ENCODE measurements around the gene PAX9.
A peak's percentile ranks its signal among the peaks of the same experiment; 100 is the strongest.

PAX9 gene

GRCh38 chr14:36661506-36662257 lies at the start of gene PAX9:
TSS of gene PAX9 (plus strand) at chr14:36661860. CDS start at chr14:36662090, 230 bp downstream.
- DNase-seq: peak; percentile 35

DNA sequence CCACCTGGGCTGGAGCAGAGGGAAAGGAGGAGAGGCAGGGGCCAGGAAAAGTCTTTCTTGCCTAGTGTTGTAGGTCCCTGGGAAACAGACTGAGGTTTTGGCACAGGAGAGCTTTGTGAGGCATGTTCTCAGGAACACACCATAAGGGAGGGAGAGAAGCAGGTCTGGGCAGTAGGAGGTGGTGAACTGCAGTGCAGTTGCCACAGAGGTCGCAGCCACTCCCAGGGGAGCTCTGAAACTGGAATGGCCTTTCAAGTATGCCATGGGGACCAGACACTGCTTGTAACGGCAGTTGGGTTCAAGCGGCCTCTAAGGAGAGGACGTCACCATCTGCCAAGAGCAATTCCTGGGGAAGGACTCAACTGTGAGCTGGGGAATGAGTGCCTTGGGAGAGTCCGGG lies 43.8 kb upstream of the PAX9 start:
- DNase-seq: no peak

- DNase-seq: no peak
These were observed 43.0 kb upstream of the PAX9 start for GRCh38 chr14:36618641-36619040.

DNA sequence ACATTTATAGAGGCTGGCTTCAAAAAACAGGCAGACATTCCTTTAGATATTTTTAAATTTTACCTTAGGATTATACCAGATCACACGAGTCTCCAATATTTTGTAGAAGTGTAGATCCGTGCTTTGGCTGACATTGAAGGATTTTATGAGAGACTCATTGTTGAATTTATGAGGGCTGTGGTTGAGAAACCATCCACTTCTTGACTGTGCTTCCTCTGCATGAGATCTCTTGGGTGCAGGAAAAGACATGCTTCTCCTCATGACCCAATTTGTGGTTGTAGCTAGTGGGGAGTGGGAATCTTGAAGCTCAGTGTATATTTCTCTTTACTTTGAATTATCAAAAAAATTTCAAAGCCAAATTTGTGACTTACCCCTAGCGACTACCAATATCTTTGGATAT lies 42.5 kb upstream of the PAX9 start:
- DNase-seq: no peak

DNA sequence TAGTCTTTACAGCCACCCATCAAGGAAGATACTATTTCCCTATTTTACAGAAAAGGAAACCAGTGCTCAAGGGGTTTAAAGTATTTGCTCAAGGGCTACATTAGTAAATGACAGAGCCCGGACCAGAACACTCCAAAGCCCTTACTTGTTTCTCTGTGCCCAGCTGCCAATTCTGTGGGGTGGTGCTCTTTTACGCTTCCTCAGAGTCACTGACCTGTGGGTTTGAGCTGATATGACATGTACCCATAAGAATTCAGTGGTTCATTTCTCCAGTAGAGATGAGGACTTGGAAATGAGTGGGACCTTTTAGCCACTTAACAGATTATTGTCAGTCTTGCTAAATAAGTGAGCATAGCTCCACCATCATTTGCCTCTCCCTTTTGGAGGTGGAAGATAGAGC lies 41.8 kb upstream of the PAX9 start:
- DNase-seq: no peak

DNA sequence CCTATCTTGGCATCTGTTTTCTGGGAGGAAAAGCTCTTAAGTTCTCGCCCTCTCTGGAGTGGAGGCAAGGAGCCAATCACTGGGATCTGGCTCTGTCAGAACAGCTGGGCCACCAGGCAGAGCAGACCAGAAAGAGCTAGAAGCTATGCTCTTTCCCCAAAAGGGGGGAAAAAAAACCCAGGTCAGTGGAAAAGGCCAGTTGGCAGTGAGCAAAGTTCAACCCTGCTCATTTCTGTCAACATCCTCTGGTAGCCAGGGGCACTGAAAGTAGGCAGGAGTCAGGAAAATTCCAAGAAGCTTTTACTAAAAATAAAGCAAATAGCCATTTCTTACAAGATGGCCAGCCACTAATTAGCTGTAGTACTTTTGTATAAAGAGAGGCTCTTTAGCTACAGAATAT lies 36.6 kb upstream of the PAX9 start:
- DNase-seq: no peak

GRCh38 chr14:36625436-36625835 lies 36.2 kb upstream of the PAX9 start:
- DNase-seq: no peak

- DNase-seq: no peak
These were observed 35.5 kb upstream of the PAX9 start for GRCh38 chr14:36626151-36626550.

GRCh38 chr14:36627981-36628380 lies 33.7 kb upstream of the PAX9 start:
- no peak for DNase-seq

DNA sequence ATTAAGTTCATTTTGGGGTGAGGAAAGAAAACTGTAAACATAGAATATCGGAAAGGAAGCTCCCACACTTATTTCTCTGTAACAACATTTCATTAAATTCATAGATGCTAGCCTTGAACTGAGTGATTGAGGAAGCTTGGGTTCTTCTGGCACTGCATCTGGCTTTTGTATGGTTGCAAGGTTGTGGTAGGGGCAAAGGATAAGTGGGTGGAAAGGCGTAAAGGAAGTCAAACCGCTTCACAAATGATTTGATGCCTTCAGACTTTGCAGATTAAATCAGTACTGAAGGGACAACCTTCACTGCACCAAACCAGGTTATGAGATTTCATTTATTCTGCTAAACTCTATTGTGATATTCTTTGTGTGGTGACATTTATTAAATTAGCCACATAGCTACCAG lies 28.1 kb upstream of the PAX9 start:
- no peak for DNase-seq

GRCh38 chr14:36646664-36647416 lies 14.8 kb upstream of the PAX9 start:
- DNase-seq: no peak

GRCh38 chr14:36647417-36647823 lies 14.2 kb upstream of the PAX9 start:
- no peak for DNase-seq

DNA sequence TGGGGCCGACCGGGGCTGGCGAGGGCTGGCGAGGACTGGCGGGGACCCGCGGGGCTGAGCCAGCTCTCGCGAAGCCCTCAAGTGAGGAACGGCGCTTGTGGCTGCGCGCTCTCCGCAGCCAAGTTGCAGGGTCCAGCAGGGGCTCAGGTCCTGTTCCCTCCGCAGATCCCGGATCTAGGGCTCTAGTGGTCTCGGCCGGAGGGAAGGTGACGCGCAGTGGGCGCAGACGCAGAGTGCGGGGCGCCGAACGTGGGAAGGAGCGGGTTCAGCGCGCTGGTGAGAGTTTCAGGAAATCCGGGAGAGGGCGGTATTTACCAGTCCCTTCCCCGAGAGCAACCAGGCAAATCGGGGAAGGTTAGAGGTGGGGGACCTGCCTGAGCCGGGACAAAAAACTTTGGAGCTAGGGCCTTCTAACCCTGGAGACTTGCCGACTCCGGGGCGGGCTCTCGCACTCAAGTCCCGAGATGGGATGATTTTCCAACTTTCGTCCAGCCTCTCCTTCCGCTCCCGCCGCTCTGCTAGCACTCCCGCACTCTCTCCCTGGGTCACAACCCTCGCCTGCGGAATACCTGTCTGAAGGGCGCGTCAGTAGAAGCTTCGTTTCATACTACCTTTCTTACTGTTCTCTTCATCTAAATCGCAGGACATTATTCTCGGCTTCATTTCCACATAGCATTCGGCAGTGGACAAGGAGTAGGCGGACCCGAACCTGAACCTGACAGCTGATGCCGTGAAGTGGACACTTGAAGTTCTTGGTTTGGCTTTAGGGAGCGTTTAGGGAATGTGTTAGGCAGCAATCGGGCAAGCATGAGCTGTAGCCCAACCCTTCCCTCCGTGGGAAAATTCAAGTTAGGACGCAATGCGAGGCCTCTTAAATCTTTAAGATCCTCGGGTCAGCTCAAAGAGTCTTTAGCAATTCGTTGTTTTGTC lies 13.6 kb upstream of the PAX9 start:
- DNase-seq: no peak

DNA sequence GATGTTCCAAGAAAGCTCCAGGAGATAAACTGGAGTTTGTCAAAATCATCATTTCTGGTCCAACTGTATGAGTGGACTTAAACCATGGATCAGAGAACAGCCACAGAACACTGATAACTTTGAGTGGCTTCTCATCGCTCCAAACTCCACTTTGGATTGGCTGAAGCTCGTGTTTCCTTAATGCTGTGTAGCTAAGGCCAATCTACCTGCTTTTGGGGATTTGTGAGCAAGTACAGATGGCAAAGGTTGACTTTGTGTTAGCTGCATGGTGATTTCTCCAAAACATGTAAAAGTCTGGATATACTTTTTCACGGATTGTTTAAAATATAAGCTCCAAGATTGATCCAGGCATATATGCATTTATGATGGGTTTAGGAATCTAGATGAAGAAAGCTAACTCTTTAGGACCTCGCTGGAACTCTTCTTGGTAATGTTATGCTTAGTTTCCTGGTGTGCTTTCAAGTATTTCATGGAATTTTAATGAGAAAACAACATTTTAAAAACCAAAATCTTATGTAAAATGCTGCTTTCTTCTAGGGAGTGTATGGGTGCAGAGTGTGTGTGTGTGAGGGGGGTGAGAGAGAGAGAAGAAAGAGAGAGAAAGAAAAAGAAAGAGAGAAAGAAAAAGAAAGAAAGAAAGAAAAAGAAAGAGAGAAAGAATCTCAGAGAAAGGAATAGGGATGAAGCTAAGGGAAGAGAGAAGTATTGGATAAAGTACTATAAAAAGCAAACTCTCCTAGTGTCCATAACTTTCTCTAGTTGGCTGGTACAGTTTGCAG lies 11.6 kb upstream of the PAX9 start:
- no peak for DNase-seq

DNA sequence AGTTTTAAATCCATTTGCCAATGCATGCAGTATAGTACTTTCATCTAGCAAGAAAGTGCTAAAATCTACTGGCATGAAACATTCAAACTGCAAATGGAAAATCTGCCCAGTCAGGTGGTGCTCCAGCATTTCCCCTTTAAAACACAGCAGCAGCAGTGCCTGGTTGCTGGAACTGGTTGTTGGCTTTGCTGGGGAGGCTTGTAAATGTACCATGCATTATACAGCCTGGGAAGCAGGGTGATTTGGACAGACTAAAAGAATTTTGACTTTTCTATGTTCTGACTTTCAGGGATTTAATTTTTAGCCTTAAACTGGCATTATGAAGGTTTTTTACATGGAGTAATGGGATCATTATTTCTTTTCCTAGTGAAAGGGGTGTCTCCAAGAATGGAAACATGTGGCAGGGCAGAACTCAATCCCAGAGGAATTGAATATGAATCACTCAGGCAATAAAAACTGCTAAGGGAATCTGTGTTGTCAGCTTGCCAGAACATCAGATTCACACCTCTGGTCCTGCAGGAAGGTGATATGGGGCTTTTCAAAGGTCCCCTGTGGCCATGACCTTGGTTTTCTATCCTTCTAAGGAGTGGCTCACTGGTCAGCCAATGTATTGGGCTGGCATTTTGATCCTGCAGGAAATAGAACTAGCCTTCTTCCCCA lies 9.0 kb upstream of the PAX9 start:
- DNase-seq: no peak

DNA sequence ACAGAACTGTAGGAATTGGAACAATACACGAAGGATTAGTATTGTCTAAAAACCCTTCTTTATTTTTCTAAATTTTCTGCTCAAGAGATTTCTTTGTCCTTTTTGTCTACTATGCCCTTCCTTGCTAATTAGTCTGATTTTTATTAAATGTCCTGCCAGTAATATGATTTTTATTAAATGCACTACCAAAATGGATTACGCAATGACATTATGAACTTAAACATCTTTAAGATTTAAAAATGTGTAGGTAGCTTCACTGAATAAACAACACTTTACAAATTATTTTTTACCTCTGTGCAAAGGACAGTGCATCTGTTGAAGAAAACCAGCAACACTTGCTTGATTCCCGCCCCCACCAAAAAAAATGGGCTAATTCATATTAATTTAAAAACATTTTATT lies 8.2 kb upstream of the PAX9 start:
- DNase-seq: no peak

DNA sequence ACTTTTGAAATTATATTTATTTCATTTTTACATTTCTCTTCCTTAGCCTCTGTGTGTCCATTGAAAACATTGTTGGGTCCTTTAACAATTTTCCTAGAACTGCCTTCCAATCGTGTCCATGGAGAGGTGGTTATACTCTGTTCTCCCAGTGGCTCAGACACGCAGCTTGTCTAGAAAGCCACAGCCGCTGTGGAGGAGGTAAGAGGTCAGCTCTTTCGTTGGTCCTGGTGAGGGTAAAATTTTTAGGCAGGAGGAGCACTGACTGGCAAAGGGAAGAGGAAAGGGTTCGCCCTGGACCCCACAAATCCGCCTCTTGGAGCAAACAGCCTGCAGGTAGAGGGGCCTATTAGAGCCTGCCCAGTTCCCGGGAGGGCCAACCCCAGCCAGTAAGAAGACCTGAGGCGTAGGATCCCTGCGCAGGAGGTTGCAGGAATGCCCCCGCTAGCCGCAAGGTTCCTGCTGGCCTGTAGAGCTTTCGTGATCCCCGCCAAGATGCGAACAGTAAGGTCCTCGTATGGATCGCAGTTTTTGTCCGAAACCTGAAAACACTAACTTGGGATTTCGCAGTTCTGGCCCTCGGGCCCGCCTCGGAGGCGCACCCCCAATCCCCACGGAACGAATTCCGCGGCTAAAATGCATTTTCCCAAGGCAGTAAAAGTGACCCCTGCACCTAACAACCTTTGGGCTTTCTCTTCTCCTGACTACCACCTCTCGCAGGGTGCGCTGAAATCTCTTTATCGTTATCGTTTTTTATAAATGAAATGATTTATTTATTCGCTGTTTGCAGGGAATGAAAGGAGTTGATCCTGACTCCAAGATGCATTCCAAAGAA lies 7.5 kb upstream of the PAX9 start:
- DNase-seq: no peak

DNA sequence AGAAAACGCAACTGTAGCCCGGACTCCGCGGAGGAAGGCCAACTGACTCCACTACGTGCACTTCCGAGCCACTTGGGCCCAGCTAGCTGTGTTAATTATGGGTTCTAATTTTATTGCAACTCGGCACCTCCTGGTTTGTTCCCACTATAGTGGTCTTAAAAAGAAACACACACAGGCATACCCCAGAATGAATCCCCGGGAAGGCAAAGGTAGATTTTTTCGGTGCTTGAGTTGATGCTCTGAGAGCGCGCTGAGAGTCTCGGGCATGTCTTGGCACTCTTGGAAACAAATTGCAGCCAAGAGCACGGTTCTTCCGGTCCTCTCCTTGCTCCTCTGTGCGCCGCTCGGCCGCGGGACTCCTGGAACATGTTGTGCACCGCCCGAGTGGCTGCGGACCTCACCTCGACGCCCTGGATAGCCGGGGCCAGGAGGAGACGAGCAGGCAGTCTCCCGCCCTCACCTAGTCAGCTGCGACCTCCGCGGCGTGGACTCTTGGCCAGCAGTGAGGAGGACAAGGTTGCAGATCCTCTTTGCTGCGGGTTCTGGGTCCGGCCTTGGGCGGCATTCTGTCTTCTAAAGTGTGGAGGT lies 6.8 kb upstream of the PAX9 start:
- no peak for DNase-seq

DNA sequence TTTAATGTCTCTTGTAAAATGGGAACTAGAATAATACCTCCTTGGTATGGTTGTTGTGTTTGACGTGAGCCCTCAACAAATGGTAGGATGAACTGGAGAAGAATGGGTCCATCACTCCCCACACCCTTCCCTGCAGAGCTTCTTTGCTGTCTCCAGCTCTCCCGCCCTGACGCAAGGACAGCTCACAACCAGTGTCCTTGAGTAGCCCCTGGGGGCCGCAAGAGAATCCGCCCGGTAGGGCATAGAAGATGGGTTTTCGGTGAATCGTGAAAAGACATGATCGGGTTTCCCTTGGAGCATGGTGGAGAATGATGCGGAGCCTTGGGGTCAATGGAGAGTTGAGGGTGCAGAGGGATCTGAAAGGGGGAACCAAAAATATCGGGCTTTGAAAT lies 6.1 kb upstream of the PAX9 start:
- DNase-seq: no peak

GRCh38 chr14:36655963-36656686 lies 5.5 kb upstream of the PAX9 start:
- no peak for DNase-seq

Measured in activated naive CD4-positive, alpha-beta T cell treated with Interleukin-2 at 50 U/mL for 16 hours (primary cell).